ENCODE data around the gene DHH. TPM values are rescaled to one million over a fixed set of nuclear protein-coding genes. Genes with fewer than 3 reads are reported as not detected.

The DHH gene
- total and polyA plus RNA-seq, 2 donors (not counting 3 experiments of a cell fraction or from before 2014, with no cell fraction given): 2.9 to 3.3 TPM

GRCh38 chr12:49105504-49106084, 11.0 kb upstream of the DHH start:
- peak; percentile 82 for FAIRE-seq
- BruUV-seq (replicated peaks): TSS peak; percentile 63
- H3K4me1 ChIP-seq (ENCODE audit: control insufficient read depth, extremely low read depth, insufficient read depth, low read length): peaks cover 38% of the 10 kb centered on the region
- DNase-seq (ENCODE audit: low read depth, low spot score): peak; percentile 37
- CTCF ChIA-PET: interaction anchor here (0.5 to 10.7 kb wide), 15 partner anchors 7 to 130 kb away, joined by 3 to 188 read pairs (median 4); partner anchors contain the start of gene DHH
- peaks cover 12 to 49% of the 10 kb centered on the region in 2 experiments for H3K36me3 ChIP-seq (ENCODE audit: control insufficient read depth in 2 of 2, extremely low read depth in 1 of 2, insufficient read depth in 2 of 2, low read length in 2 of 2)
- H3K27ac ChIP-seq (ENCODE audit: insufficient read depth, low read depth, low read length): peak overlapping the region; percentile 54
- no peaks in the 10 kb centered on the region for H4K20me1 ChIP-seq (replicated peaks; ENCODE audit: control insufficient read depth, extremely low read depth, insufficient read depth, low read length)
- dilution Hi-C loops (cut with MboI; ENCODE audit: extremely low pct_ligation_motif_present, low sequenced_read_pairs) (no loop called here), intact Hi-C loops (cut with micrococcal nuclease) (no loop called here)
- H3K27me3 ChIP-seq (ENCODE audit: control insufficient read depth in 2 of 2, insufficient read depth in 2 of 2, low read length in 2 of 2): no peaks in the 10 kb centered on the region
- no peak overlapping the region for H2AFZ ChIP-seq (ENCODE audit: low read depth, low read length)
- H3K9me1 ChIP-seq (replicated peaks; ENCODE audit: control insufficient read depth, extremely low read depth, insufficient read depth, low read length): no peaks in the 10 kb centered on the region
- no peaks in the 10 kb centered on the region for H3K9me3 ChIP-seq (replicated peaks; ENCODE audit: control insufficient read depth, insufficient read depth, low read length)
- peaks cover 26% of the 10 kb centered on the region for H3K79me2 ChIP-seq (ENCODE audit: control insufficient read depth, insufficient read depth, low read length)
- POLR2A ChIA-PET: interaction anchor here (0.7 to 1.7 kb wide), 5 partner anchors 12 to 27 kb away, joined by 3 to 6 read pairs (median 4); partner anchors contain the start of genes DHH and TUBA1B
- TF ChIP-seq FOS (IDR thresholded peaks at IDR 0.05; ENCODE audit: borderline replicate concordance, insufficient read depth, low read length): peak; percentile 31
- TF ChIP-seq JUN (IDR thresholded peaks at IDR 0.05; ENCODE audit: borderline replicate concordance, insufficient read depth, insufficient read length, low read depth): no peak
- no peak for TF ChIP-seq EZH2 (IDR thresholded peaks at IDR 0.05; ENCODE audit: borderline replicate concordance, low read depth, low read length, severe bottlenecking)
- H3K4me2 ChIP-seq (ENCODE audit: insufficient read depth, low read length): no peak overlapping the region
- no peak overlapping the region for H3K4me3 ChIP-seq (replicated peaks in 1 of 3; ENCODE audit: insufficient read depth in 1 of 3, low read depth in 1 of 3, low read length in 3 of 3)
- H3K9ac ChIP-seq (replicated peaks; ENCODE audit: extremely low read depth, insufficient read depth, low read length): no peak overlapping the region

GRCh38 chr12:49104822-49105221, 10.2 kb upstream of the DHH start:
- no peak overlapping the region for H2AFZ ChIP-seq (ENCODE audit: low read depth, low read length)
- FAIRE-seq (no peak), DNase-seq (ENCODE audit: low read depth, low spot score) (no peak)
- no TSS peak for BruUV-seq (replicated peaks)
- peaks cover 22% of the 10 kb centered on the region for H3K79me2 ChIP-seq (ENCODE audit: control insufficient read depth, insufficient read depth, low read length)
- H3K9me1 ChIP-seq (replicated peaks; ENCODE audit: control insufficient read depth, extremely low read depth, insufficient read depth, low read length): no peaks in the 10 kb centered on the region
- intact Hi-C loops (cut with micrococcal nuclease): no loop called here
- H3K27ac ChIP-seq (ENCODE audit: insufficient read depth, low read depth, low read length): no peak overlapping the region
- no peaks in the 10 kb centered on the region for H3K9me3 ChIP-seq (replicated peaks; ENCODE audit: control insufficient read depth, insufficient read depth, low read length)
- H3K4me3 ChIP-seq (replicated peaks in 1 of 3; ENCODE audit: insufficient read depth in 1 of 3, low read depth in 1 of 3, low read length in 3 of 3): no peak overlapping the region
- H3K4me2 ChIP-seq (ENCODE audit: insufficient read depth, low read length): no peak overlapping the region
- CTCF ChIA-PET: interaction anchor here (0.7 to 10.7 kb wide), 9 partner anchors 10 to 130 kb away, joined by 3 to 188 read pairs (median 10); partner anchors contain the start of gene DHH
- peaks cover 12 to 55% of the 10 kb centered on the region in 2 experiments for H3K36me3 ChIP-seq (ENCODE audit: control insufficient read depth in 2 of 2, extremely low read depth in 1 of 2, insufficient read depth in 2 of 2, low read length in 2 of 2)
- dilution Hi-C loops (cut with MboI; ENCODE audit: extremely low pct_ligation_motif_present, low sequenced_read_pairs): no loop called here
- H3K27me3 ChIP-seq (ENCODE audit: control insufficient read depth in 2 of 2, insufficient read depth in 2 of 2, low read length in 2 of 2): no peaks in the 10 kb centered on the region
- H3K4me1 ChIP-seq (ENCODE audit: control insufficient read depth, extremely low read depth, insufficient read depth, low read length): peaks cover 38% of the 10 kb centered on the region
- H4K20me1 ChIP-seq (replicated peaks; ENCODE audit: control insufficient read depth, extremely low read depth, insufficient read depth, low read length): no peaks in the 10 kb centered on the region
- POLR2A ChIA-PET: interaction anchor here (1.6 to 1.7 kb wide), 2 partner anchors 17 to 25 kb away, joined by 4 to 6 read pairs; no protein-coding TSS in a partner anchor
- H3K9ac ChIP-seq (replicated peaks; ENCODE audit: extremely low read depth, insufficient read depth, low read length): no peak overlapping the region
- TF ChIP-seq FOS (IDR thresholded peaks at IDR 0.05; ENCODE audit: borderline replicate concordance, insufficient read depth, low read length): no peak
- TF ChIP-seq EZH2 (IDR thresholded peaks at IDR 0.05; ENCODE audit: borderline replicate concordance, low read depth, low read length, severe bottlenecking): no peak
- TF ChIP-seq MAX (IDR thresholded peaks at IDR 0.05; ENCODE audit: insufficient read depth, insufficient read length): no peak
- no peak for TF ChIP-seq MYC (IDR thresholded peaks at IDR 0.05; ENCODE audit: low read depth, low read length)
- TF ChIP-seq POLR2A (IDR thresholded peaks at IDR 0.05; ENCODE audit: low read depth, low read length): no peak
- TF ChIP-seq JUN (IDR thresholded peaks at IDR 0.05; ENCODE audit: borderline replicate concordance, insufficient read depth, insufficient read length, low read depth): no peak
- TF ChIP-seq CTCF (IDR thresholded peaks at IDR 0.05; ENCODE audit: extremely low read depth in 1 of 2, insufficient read depth in 1 of 2, low read depth in 1 of 2, low read length in 2 of 2): no peak

All from endothelial cell of umbilical vein (primary cell).